IMR-90 (cell line): ENCODE data around the gene WDR3. TPM values are rescaled to one million over a fixed set of nuclear protein-coding genes. Genes with fewer than 3 reads are reported as not detected.

Experiments used
- ATAC-seq: fragments of 200-7000 bp; cut with Tn5 transposase; 2 replicates; pipeline ENCODE4 v1.9.1; 2020; ENCODE audit warnings: low read depth, mild to moderate bottlenecking, moderate library complexity
- BruUV-seq: library from RNA; stranded (reverse); fragments of 400-500 nt; replicated peaks from 2 replicates; lab custom pipeline; 2021; lab: Mats Ljungman, UMichigan
- CTCF ChIA-PET: fragments of 300-600 bp; formaldehyde crosslinking; extraction: SDS; loops from one replicate; lab custom pipeline; 2021; ENCODE audit warnings: antibody characterized with exemption; lab: Yijun Ruan, JAX
- POLR2A ChIA-PET: fragments of 300-600 bp; sonication (Branson Sonifier 250); formaldehyde crosslinking; loops from one replicate; lab custom pipeline; 2022; ENCODE audit warnings: antibody characterized with exemption; ENCODE audit not compliant: unreplicated experiment; lab: Charles Lee
- DNase-seq: peaks from one replicate; pipeline ENCODE4 v3.0.0; 2013
- H2AFZ ChIP-seq: replicated peaks from 2 replicates; pipeline ENCODE3; 2013; ENCODE audit warnings: low read length, mild to moderate bottlenecking; ENCODE audit not compliant: poor library complexity
- H2AK5ac ChIP-seq: 2 replicates; pipeline ENCODE4 v1.6.1; 2013; ENCODE audit warnings: low read depth, low read length, inconsistent platforms
- H2AK9ac ChIP-seq: replicated peaks from 2 replicates; pipeline ENCODE3; 2013; ENCODE audit warnings: mild to moderate bottlenecking, low read depth, low read length, moderate library complexity; ENCODE audit not compliant: poor library complexity
- H2BK120ac ChIP-seq: 2 replicates; pipeline ENCODE4 v1.6.1; 2013; ENCODE audit warnings: low read depth, low read length, inconsistent platforms
- H2BK15ac ChIP-seq: 3 replicates; pipeline ENCODE4 v1.6.1; 2013; ENCODE audit warnings: low read depth, low read length, inconsistent platforms
- H2BK20ac ChIP-seq: 2 replicates; pipeline ENCODE4 v1.6.1; 2013; ENCODE audit warnings: low read depth, mild to moderate bottlenecking, inconsistent platforms, low read length, moderate library complexity
- H2BK5ac ChIP-seq: 2 replicates; pipeline ENCODE4 v1.6.1; 2013; ENCODE audit warnings: mild to moderate bottlenecking, low read depth, low read length, inconsistent platforms; ENCODE audit not compliant: poor library complexity, severe bottlenecking
- H3K14ac ChIP-seq: replicated peaks from 2 replicates; pipeline ENCODE4 v1.6.1; 2013; ENCODE audit warnings: low read depth, low read length, inconsistent platforms
- H3K18ac ChIP-seq: 2 replicates; pipeline ENCODE4 v1.6.1; 2013; ENCODE audit warnings: low read depth, low read length, control low read depth
- H3K23ac ChIP-seq: 2 replicates; pipeline ENCODE4 v1.6.1; 2013; ENCODE audit warnings: low read depth, low read length, inconsistent platforms
- H3K27ac ChIP-seq: 2 replicates; pipeline ENCODE4 v1.5.1; 2013; ENCODE audit warnings: mild to moderate bottlenecking, control low read depth, low read length; ENCODE audit not compliant: insufficient read depth
- H3K27me3 ChIP-seq: 2 replicates; pipeline ENCODE4 v1.6.1; 2013; ENCODE audit warnings: low read length; ENCODE audit not compliant: control insufficient read depth, insufficient read depth
- H3K36me3 ChIP-seq: 2 replicates; pipeline ENCODE4 v1.6.1; 2013; ENCODE audit warnings: low read length, mixed read lengths; ENCODE audit not compliant: control insufficient read depth, insufficient read depth
- H3K4ac ChIP-seq: 2 replicates; pipeline ENCODE4 v1.6.1; 2013; ENCODE audit warnings: low read depth, low read length, inconsistent platforms
- H3K4me1 ChIP-seq: 2 replicates; pipeline ENCODE4 v1.6.1; 2013; ENCODE audit warnings: low read length, mixed read lengths; ENCODE audit not compliant: control insufficient read depth, insufficient read depth
- H3K4me2 ChIP-seq: 2 replicates; pipeline ENCODE4 v1.6.1; 2013; ENCODE audit warnings: low read depth, mild to moderate bottlenecking, control low read depth, low read length, moderate library complexity
- H3K4me3 ChIP-seq: 2 replicates; pipeline ENCODE4 v1.5.1; 2013; ENCODE audit warnings: low read depth, mild to moderate bottlenecking, control low read depth, low read length, moderate library complexity; ENCODE audit not compliant: insufficient read depth
- H3K56ac ChIP-seq: 2 replicates; pipeline ENCODE4 v1.6.1; 2013; ENCODE audit warnings: low read length, inconsistent platforms; ENCODE audit not compliant: insufficient read depth; ENCODE audit errors: extremely low read depth
- H3K79me1 ChIP-seq, 2 experiments: 2 replicates each; pipeline ENCODE4 v1.6.1; 2013; ENCODE audit warnings: low read length in 2 of 2, inconsistent platforms in 1 of 2, low read depth in 1 of 2
- H3K9ac ChIP-seq: 2 replicates; pipeline ENCODE4 v1.6.1; 2013; ENCODE audit warnings: low read depth, low read length, control low read depth
- H3K9me1 ChIP-seq: 2 replicates; pipeline ENCODE4 v1.6.1; 2013; ENCODE audit warnings: low read length, inconsistent platforms; ENCODE audit not compliant: insufficient read depth
- H3K9me3 ChIP-seq: 2 replicates; pipeline ENCODE4 v1.6.1; 2013; ENCODE audit warnings: low read length; ENCODE audit not compliant: control insufficient read depth, insufficient read depth
- H4K20me1 ChIP-seq: 2 replicates; pipeline ENCODE4 v1.6.1; 2013; ENCODE audit warnings: low read length, inconsistent platforms; ENCODE audit not compliant: insufficient read depth
- H4K5ac ChIP-seq: 2 replicates; pipeline ENCODE4 v1.6.1; 2013; ENCODE audit warnings: mild to moderate bottlenecking, low read depth, low read length, control low read depth
- H4K8ac ChIP-seq, 2 experiments: 2 replicates each; pipeline ENCODE4 v1.6.1; 2013; ENCODE audit warnings: low read depth in 2 of 2, low read length in 2 of 2, control low read depth in 1 of 2, inconsistent platforms in 1 of 2
- H4K91ac ChIP-seq: 2 replicates; pipeline ENCODE4 v1.6.1; 2013; ENCODE audit warnings: low read depth, low read length, inconsistent platforms; ENCODE audit not compliant: insufficient read depth
- BHLHE40 ChIP-seq: fragments of 150-350 bp; IDR thresholded peaks from 2 replicates; pipeline ENCODE4 v1.6.1; 2016; ENCODE audit warnings: mild to moderate bottlenecking, low read depth, low read length
- CEBPB ChIP-seq: IDR thresholded peaks from 2 replicates; pipeline ENCODE4 v1.6.1; 2012; ENCODE audit warnings: low read depth, low read length, improper control_type of control experiment
- CHD1 ChIP-seq: IDR thresholded peaks from 2 replicates; pipeline ENCODE4 v1.6.1; 2012; ENCODE audit warnings: low read depth, low read length, improper control_type of control experiment
- CTCF ChIP-seq: conservative IDR thresholded peaks from 2 replicates; pipeline ENCODE4 v1.5.1; 2012; ENCODE audit warnings: mild to moderate bottlenecking, low read depth, low read length, improper control_type of control experiment
- FOS ChIP-seq: fragments of 150-350 bp; IDR thresholded peaks from 2 replicates; pipeline ENCODE4 v1.6.1; 2016; ENCODE audit warnings: low read depth, low read length
- MAFK ChIP-seq: IDR thresholded peaks from 2 replicates; pipeline ENCODE4 v1.6.1; 2012; ENCODE audit warnings: low read depth, low read length, improper control_type of control experiment
- MAZ ChIP-seq: IDR thresholded peaks from 2 replicates; pipeline ENCODE4 v1.6.1; 2012; ENCODE audit warnings: low read depth, mild to moderate bottlenecking, low read length, improper control_type of control experiment, moderate library complexity, borderline replicate concordance
- MXI1 ChIP-seq: IDR thresholded peaks from 2 replicates; pipeline ENCODE4 v1.6.1; 2012; ENCODE audit warnings: low read depth, mild to moderate bottlenecking, low read length, moderate library complexity, borderline replicate concordance
- POLR2A ChIP-seq: IDR thresholded peaks from 2 replicates; pipeline ENCODE4 v1.6.1; 2012; ENCODE audit warnings: mild to moderate bottlenecking, low read depth, low read length
- RAD21 ChIP-seq: IDR thresholded peaks from 2 replicates; pipeline ENCODE4 v1.6.1; 2012; ENCODE audit warnings: low read length, improper control_type of control experiment
- RCOR1 ChIP-seq: IDR thresholded peaks from 2 replicates; pipeline ENCODE4 v1.6.1; 2012; ENCODE audit warnings: mild to moderate bottlenecking, low read length, improper control_type of control experiment; ENCODE audit not compliant: insufficient replicate concordance
- RFX5 ChIP-seq: IDR thresholded peaks from 2 replicates; pipeline ENCODE4 v1.8.0; 2012; ENCODE audit warnings: low read depth, mild to moderate bottlenecking, low read length, moderate library complexity
- SMC3 ChIP-seq: fragments of 150-350 bp; IDR thresholded peaks from 2 replicates; pipeline ENCODE4 v1.6.1; 2016; ENCODE audit warnings: low read depth, mild to moderate bottlenecking, antibody characterized with exemption, low read length, moderate library complexity
- USF2 ChIP-seq: fragments of 150-350 bp; IDR thresholded peaks from 2 replicates; pipeline ENCODE4 v1.6.1; 2017; ENCODE audit warnings: mild to moderate bottlenecking, antibody characterized with exemption, low read length, low read depth
- WGBS, 2 experiments: methylation state at CpG; one replicate each; pipeline versions ENCODE4 v1.1.5 to v1.1.7; 2013; ENCODE audit warnings: missing lambda C conversion rate in 2 of 2; ENCODE audit not compliant: insufficient read length in 1 of 2; ENCODE audit errors: extremely low coverage in 2 of 2; 5-methylcytosine and 5-hydroxymethylcytosine counted together
- dilution Hi-C: fragments of 300-500 bp; cut with HindIII; formaldehyde crosslinking; loops from one replicate; pipeline ENCODE4 v1.14.3; 2018; ENCODE audit warnings: low sequenced_read_pairs; ENCODE audit not compliant: unreplicated experiment
- in situ Hi-C: fragments of 300-500 bp; cut with MboI; formaldehyde crosslinking; loops from 3 replicates; pipeline ENCODE4 v1.14.3; 2019; ENCODE audit warnings: low sequenced_read_pairs, inconsistent platforms, mixed read lengths
- intact Hi-C: fragments of 100-400 bp; cut with micrococcal nuclease; formaldehyde crosslinking; loops from 2 replicates; pipeline ENCODE4 v1.10.0; 2022
- polyA plus RNA-seq, 3 experiments: library from polyadenylated mRNA; depleted of rRNA; stranded (reverse); fragments of >200 nt; gene quantifications; 2 replicates each; pipeline ENCODE4 v1.2.3, GENCODE V29; 2012; ENCODE audit warnings: low replicate concordance in 1 of 3
- total RNA-seq: library from RNA; depleted of rRNA; stranded (reverse); fragments of >200 nt; gene quantifications from 2 replicates; pipeline ENCODE4 v1.2.3, GENCODE V29; 2012
- TF ChIP-seq, protein P1 (sequence below): fragments of 150-350 bp; IDR thresholded peaks from 2 replicates; pipeline ENCODE4 v1.6.1; 2016; ENCODE audit warnings: low read depth, mild to moderate bottlenecking, low read length, moderate library complexity, borderline replicate concordance

WDR3 gene
- total and polyA plus RNA-seq, 2 of the 4 experiments (the other 2 are of a cell fraction): 16.7 to 88.5 TPM

- CTCF ChIA-PET: no interaction called here
- TF ChIP-seq POLR2A (no peak), RAD21 (no peak), MAZ (no peak), BHLHE40 (no peak), FOS (no peak), USF2 (no peak), MAFK (no peak), CHD1 (no peak), SMC3 (no peak), CEBPB (no peak), RCOR1 (no peak), RFX5 (no peak), CTCF (no peak), MXI1 (no peak)
- TF ChIP-seq, protein P1, sequence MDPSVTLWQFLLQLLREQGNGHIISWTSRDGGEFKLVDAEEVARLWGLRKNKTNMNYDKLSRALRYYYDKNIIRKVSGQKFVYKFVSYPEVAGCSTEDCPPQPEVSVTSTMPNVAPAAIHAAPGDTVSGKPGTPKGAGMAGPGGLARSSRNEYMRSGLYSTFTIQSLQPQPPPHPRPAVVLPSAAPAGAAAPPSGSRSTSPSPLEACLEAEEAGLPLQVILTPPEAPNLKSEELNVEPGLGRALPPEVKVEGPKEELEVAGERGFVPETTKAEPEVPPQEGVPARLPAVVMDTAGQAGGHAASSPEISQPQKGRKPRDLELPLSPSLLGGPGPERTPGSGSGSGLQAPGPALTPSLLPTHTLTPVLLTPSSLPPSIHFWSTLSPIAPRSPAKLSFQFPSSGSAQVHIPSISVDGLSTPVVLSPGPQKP: no peak
These were observed 34.9 kb downstream of the WDR3 start for GRCh38 chr1:117964290-117965038.

More at GRCh38 chr1:117964290-117965038, 34.9 kb downstream of the WDR3 start:
- no peak overlapping the region for H4K5ac ChIP-seq
- no peak overlapping the region for H2BK15ac ChIP-seq
- H3K4me3 ChIP-seq: no peak overlapping the region
- DNase-seq (peak; percentile 15), ATAC-seq (no peak)
- peaks cover 4% of the 10 kb centered on the region for H3K36me3 ChIP-seq
- POLR2A ChIA-PET: no interaction called here
- WGBS, 2 experiments: 100% methylated on average over 1 of the region's 3 CpGs; no CpG with 5 or more reads in 1 of the 2 experiments
- no peak overlapping the region for H2AK9ac ChIP-seq
- H3K27me3 ChIP-seq: no peaks in the 10 kb centered on the region
- H3K14ac ChIP-seq: no peak overlapping the region
- no peak overlapping the region for H2BK120ac ChIP-seq
- dilution Hi-C loops (no loop called here), in situ Hi-C loops (no loop called here), intact Hi-C loops (loop anchor here (5.0 kb wide), 1 partner anchor 183 kb away; no protein-coding TSS in a partner anchor)
- no peak overlapping the region for H4K91ac ChIP-seq
- H3K9me1 ChIP-seq: peaks cover 3% of the 10 kb centered on the region; the same call in 1 of the 2 replicates
- no peak overlapping the region for H2BK5ac ChIP-seq
- no peak overlapping the region for H3K4ac ChIP-seq
- H4K8ac ChIP-seq: no peak overlapping the region
- no peak overlapping the region for H2BK20ac ChIP-seq
- H3K79me1 ChIP-seq: no peaks in the 10 kb centered on the region; a peak in 1 of 4 replicates
- no peak overlapping the region for H3K18ac ChIP-seq
- H3K27ac ChIP-seq: no peak overlapping the region
- H2AK5ac ChIP-seq: no peak overlapping the region
- H3K4me1 ChIP-seq: no peaks in the 10 kb centered on the region
- no peak overlapping the region for H2AFZ ChIP-seq
- no peak overlapping the region for H3K4me2 ChIP-seq
- no peaks in the 10 kb centered on the region for H4K20me1 ChIP-seq
- no peak overlapping the region for H3K9ac ChIP-seq
- H3K23ac ChIP-seq: no peak overlapping the region
- no TSS peak for BruUV-seq
- H3K9me3 ChIP-seq: no peaks in the 10 kb centered on the region
- H3K56ac ChIP-seq: no peak overlapping the region
